ENCODE data around the gene FAM50A.

DNA sequence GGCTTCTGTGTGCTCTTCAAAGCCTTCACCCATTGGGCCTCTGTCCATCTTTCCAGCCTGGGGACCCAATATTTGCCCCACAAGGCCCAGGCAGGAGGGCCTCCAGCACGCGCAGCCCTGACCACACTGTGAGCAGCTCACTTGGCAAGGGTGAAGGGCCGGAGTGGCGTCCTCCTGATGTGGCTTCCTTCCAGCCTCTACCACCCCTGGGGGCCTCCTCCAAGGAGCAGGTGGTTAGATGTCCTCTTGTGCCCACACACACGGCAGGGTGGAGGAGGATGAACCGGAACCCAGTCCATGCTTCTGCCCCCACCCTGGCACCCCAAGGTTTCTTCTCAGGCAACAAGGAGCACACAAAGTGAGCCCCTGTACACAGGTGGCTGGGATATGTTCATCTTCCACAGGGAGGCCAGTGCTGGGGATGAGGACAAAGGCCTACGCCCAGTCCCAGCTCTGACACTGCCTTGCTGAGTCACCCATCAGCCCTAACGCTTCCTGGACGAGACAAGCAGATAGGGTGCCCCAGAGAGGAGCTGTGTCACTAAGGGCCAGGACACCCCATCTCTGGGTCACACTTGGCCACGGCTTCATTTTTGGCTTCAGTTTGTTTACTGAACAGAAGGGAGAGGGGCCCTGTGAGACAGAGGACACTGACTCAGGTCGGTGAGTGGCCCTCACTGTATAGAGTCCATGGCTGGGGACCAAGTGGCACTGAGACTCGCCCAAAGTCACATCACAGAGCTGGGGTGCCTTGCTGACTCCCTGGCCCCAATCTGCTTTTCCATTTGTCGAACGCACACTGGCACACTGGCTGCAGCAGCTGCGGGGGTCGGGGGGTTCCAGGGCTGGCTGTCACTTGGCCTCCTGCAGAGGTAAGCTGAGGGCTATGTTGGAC, 40.6 kb downstream of the FAM50A start:
- no peak for TF ChIP-seq EZH2 (IDR thresholded peaks at IDR 0.05; ENCODE audit: low read depth)
- TF ChIP-seq, protein P1, sequence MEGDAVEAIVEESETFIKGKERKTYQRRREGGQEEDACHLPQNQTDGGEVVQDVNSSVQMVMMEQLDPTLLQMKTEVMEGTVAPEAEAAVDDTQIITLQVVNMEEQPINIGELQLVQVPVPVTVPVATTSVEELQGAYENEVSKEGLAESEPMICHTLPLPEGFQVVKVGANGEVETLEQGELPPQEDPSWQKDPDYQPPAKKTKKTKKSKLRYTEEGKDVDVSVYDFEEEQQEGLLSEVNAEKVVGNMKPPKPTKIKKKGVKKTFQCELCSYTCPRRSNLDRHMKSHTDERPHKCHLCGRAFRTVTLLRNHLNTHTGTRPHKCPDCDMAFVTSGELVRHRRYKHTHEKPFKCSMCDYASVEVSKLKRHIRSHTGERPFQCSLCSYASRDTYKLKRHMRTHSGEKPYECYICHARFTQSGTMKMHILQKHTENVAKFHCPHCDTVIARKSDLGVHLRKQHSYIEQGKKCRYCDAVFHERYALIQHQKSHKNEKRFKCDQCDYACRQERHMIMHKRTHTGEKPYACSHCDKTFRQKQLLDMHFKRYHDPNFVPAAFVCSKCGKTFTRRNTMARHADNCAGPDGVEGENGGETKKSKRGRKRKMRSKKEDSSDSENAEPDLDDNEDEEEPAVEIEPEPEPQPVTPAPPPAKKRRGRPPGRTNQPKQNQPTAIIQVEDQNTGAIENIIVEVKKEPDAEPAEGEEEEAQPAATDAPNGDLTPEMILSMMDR (conservative IDR thresholded peaks at IDR 0.05): no peak
